Subcutaneous adipose tissue (tissue), 4 donors: ENCODE results near the gene PBX1. TPM values are rescaled to one million over a fixed set of nuclear protein-coding genes. Genes with fewer than 3 reads are reported as not detected.

Experiments used
- CTCF ChIP-seq: fragments of 450-650 bp; IDR thresholded peaks from one replicate; pipeline ENCODE4 v1.5.1; 2016; ENCODE audit warnings: low read depth, mild to moderate bottlenecking, control low read depth, antibody characterized with exemption, moderate library complexity
- total RNA-seq, 4 donors: library from RNA; depleted of rRNA; stranded (reverse); fragments of >200 nt; gene quantifications; one replicate each; pipeline ENCODE4 v1.1.0, GENCODE V29; 2016

Gene PBX1
- total RNA-seq, 4 donors from 2014 or later: 36.5 to 61.1 (median 54.2) TPM

GRCh38 chr1:164658864-164659263 lies 99.9 kb downstream of the PBX1 start:
- TF ChIP-seq CTCF: no peak

- no peak for TF ChIP-seq CTCF
These were observed 100.8 kb downstream of the PBX1 start for GRCh38 chr1:164659621-164660411.

- no peak for TF ChIP-seq CTCF
These were observed 101.4 kb downstream of the PBX1 start for GRCh38 chr1:164660412-164660772.

- no peak for TF ChIP-seq CTCF
These were observed 101.8 kb downstream of the PBX1 start for GRCh38 chr1:164660775-164661174.

GRCh38 chr1:164662462-164662861 lies 103.5 kb downstream of the PBX1 start:
- no peak for TF ChIP-seq CTCF

GRCh38 chr1:164662955-164663354 lies 104.0 kb downstream of the PBX1 start:
- TF ChIP-seq CTCF: no peak

- TF ChIP-seq CTCF: no peak
These were observed 105.1 kb downstream of the PBX1 start for GRCh38 chr1:164664127-164664526.
